Measurements from ENCODE around the gene KCNQ2. TPM values are rescaled to one million over a fixed set of nuclear protein-coding genes. Genes with fewer than 3 reads are reported as not detected.

Gene KCNQ2
- total and polyA plus RNA-seq, 2 experiments from 2014 or later = 68.5 to 92.4 TPM

- no peak for TF ChIP-seq ZNF462 (CRISPR knock-in tag; IDR thresholded peaks at IDR 0.05)
- TF ChIP-seq POLR2AphosphoS5 (IDR thresholded peaks at IDR 0.05; ENCODE audit: low read depth) = no peak
Observed at GRCh38 chr20:63397946-63398450, 74.5 kb downstream of the KCNQ2 start (continued).

GRCh38 chr20:63397155-63397843, 75.2 kb downstream of the KCNQ2 start:
- no peak for ATAC-seq
- H3K27ac ChIP-seq (ENCODE audit: low read depth) = no peak overlapping the region
- Mint-ChIP-seq H3K27me3 (ENCODE audit: insufficient read depth, low read depth, poor library complexity) (peaks cover 22% of the 10 kb centered on the region), H3K4me3 (no peak overlapping the region), H3K27ac (no peak overlapping the region), H3K9me3 (peaks cover 13% of the 10 kb centered on the region), H3K4me1 (peaks cover 25% of the 10 kb centered on the region), H3K36me3 (ENCODE audit: low read depth) (peaks cover 10% of the 10 kb centered on the region)
- H3K36me3 ChIP-seq (ENCODE audit: insufficient read depth) = no peaks in the 10 kb centered on the region
- H3K4me2 ChIP-seq = no peak overlapping the region
- no peaks in the 10 kb centered on the region for H3K79me2 ChIP-seq (replicated peaks; ENCODE audit: insufficient read depth)
- H3F3A ChIP-seq (replicated peaks; ENCODE audit: low read depth) = peaks cover 6% of the 10 kb centered on the region; the same call in 1 of the 2 replicates
- H2AFZ ChIP-seq = no peak overlapping the region
- no peaks in the 10 kb centered on the region for H4K20me1 ChIP-seq (replicated peaks; ENCODE audit: insufficient read depth)
- H3K4me1 ChIP-seq (ENCODE audit: insufficient read depth) = peaks cover 17% of the 10 kb centered on the region
- DNase-seq (ENCODE audit: low spot score) = no peak
- no peak overlapping the region for H3K4me3 ChIP-seq
- H3K9me2 ChIP-seq (ENCODE audit: insufficient read depth) = no peaks in the 10 kb centered on the region
- no peaks in the 10 kb centered on the region for H3K27me3 ChIP-seq (ENCODE audit: insufficient read depth)
- TF ChIP-seq EZH2 (IDR thresholded peaks at IDR 0.05; ENCODE audit: low read depth, unreplicated experiment) (no peak), EZH2phosphoT487 (IDR thresholded peaks at IDR 0.05; ENCODE audit: unreplicated experiment) (no peak), ZNF331 (CRISPR knock-in tag; IDR thresholded peaks at IDR 0.05; ENCODE audit: low read depth) (no peak), NANOG (IDR thresholded peaks at IDR 0.05; ENCODE audit: borderline replicate concordance) (no peak), CREB1 (CRISPR knock-in tag; IDR thresholded peaks at IDR 0.05; ENCODE audit: low read depth) (no peak), ZNF114 (CRISPR knock-in tag; IDR thresholded peaks at IDR 0.05) (no peak), POLR2AphosphoS5 (IDR thresholded peaks at IDR 0.05; ENCODE audit: low read depth) (no peak), ETS1 (IDR thresholded peaks at IDR 0.05) (no peak), JUNB (IDR thresholded peaks at IDR 0.05; ENCODE audit: unreplicated experiment) (no peak), STAT1 (IDR thresholded peaks at IDR 0.05; ENCODE audit: unreplicated experiment) (no peak), CTCF (conservative IDR thresholded peaks at IDR 0.05; ENCODE audit: low read depth in 2 of 2) (no peak)

Measured in GM23338 (cell line).